ENCODE data around the gene BRD1.
A peak's percentile ranks its signal among the peaks of the same experiment; 100 is the strongest.

BRD1 gene

DNA sequence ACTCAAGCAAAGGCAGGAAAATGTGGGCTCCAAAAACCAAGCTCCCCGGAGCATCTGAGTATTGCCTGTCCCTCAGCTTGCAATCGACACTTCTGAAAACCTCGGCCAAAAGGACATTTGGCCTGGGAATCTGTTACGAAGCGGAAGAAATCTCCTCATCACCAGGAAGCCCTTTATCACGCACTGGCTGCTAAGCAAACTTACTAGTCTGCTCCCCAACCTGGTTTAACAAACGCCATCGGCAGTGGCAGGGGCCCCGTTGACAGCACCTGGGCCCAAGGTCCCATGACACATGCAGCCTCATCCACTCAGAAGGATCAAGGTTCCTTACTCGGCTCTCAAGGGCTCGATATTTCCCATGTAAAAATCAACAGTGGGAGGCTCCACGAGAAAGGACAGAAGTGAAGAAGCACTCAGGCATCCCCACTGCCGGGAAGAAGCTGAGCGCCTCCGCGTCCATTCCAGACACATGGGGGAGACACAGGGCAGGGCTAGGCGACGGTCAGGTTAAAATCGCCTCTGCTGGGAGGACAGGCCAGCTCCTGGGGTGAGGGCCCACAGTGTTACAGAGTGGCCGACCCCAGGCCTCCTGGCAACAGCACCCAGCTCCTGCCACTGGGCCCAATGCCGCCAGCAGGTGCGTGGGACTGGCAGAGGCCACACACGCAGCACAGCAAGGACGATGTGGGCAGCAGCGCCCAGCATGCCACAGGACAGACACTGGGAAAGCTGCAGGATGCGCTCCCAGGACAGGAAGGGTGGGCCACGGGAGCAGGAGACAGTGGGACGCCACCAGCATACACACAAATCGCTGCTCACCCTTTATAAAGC, 27.1 kb downstream of the BRD1 start:
- no peak for DNase-seq

DNA sequence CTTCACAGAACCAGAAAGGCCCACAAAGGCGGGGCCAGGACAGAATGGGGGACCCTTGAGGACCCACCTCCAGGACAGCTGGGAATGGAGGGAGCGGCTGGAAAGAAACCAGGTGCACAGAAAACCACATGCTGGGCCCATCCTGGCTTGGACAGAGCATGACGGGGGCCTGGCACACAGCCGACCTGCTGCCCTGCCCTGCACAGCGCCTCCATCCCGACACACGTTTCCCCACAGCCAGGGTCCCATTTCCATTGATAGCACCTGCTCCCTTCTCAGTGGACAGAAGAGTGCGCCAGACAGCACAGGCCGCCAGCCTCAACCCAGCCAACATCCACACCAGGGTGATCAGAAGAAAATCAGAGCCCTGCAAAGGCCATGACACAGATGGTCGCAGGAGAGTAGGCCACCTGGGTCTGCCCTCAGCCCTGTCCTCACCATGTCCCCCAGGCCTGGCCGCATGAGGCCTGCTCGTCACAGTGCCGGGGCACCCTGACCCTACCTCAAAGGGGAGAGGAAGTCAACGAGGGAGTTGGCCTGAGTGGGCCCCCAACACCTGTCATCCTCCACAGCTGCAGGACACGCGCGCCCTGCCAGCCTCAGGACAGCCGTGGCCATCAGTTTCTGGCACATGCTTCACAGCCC, 28.1 kb downstream of the BRD1 start:
- no peak for DNase-seq

GRCh38 chr22:49798486-49799151, 29.1 kb downstream of the BRD1 start:
- no peak for DNase-seq

- DNase-seq, result no peak
These were observed 30.0 kb downstream of the BRD1 start for GRCh38 chr22:49797706-49798105.

DNA sequence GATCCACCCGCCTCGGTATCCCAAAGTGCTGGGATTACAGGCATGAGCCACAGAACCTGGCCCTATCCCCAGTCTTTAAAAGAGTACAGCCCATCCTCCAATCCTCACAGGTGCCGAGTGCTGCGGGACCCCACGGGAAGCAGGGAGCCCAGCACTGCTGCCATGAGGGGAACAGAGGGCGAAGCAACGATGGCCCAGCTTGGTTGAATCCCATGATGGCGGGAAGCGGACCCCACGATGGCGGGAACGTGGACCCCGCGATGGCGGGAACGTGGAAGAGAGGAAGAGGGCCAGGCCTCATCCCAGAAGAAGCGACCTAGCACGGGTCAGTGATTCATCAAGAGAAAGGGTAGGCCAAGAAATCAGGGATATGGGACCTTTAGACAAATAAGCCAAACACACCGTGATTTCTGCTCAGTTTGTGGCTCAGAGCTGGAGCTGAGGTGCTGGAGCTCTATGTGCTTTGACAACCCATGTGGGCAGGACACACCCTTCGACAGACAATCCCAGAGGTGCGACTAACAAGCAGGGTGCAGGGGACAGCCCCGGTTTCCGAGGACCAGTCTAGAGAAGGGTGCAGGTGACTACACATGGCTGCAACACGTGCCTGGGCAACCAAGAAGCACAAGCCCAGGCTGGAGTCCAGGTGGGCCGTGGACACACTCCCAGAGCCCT, 30.9 kb downstream of the BRD1 start:
- DNase-seq, result no peak

- no peak for DNase-seq
These were observed 32.2 kb downstream of the BRD1 start for GRCh38 chr22:49795521-49795920.

DNA sequence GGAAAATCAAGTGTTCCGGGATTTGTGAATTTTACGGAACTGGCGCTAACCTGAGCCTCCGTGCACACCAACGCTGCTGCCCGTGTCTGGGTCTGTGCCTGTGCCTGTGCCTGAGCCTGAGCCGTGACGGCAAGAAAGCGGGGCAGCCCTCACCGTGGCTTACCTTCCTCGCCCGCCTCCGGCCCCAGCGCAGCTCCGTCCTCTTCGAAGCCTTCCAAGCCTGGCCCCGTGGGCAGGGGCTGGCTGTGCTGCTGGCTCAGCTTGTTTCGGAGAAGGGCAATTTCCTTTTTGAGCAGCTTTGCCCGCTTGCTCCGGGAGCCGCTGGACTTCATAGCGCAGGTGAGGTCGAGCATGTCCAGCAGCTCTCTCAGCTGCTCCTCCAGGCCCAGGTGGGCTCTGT, 33.8 kb downstream of the BRD1 start:
- DNase-seq, result no peak

DNA sequence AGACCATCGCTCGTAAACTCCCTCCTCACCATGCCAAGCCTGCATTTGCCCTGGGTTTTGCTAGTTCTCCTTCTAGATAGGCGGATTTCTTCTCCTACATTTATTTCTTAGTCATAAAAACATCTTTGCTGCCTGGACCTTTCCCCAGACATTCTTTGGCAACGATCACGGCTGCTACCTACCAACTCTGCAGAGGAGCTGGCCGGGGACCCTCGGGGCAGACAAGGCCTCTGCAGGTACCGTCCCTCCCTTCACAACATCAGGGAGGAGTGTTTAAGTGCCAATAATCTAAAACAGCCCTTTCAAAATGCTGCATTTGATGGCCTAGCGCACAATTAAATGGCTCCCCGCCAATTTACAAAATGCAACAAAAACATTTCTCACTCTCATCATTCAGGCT, 34.4 kb downstream of the BRD1 start:
- DNase-seq, result no peak

DNA sequence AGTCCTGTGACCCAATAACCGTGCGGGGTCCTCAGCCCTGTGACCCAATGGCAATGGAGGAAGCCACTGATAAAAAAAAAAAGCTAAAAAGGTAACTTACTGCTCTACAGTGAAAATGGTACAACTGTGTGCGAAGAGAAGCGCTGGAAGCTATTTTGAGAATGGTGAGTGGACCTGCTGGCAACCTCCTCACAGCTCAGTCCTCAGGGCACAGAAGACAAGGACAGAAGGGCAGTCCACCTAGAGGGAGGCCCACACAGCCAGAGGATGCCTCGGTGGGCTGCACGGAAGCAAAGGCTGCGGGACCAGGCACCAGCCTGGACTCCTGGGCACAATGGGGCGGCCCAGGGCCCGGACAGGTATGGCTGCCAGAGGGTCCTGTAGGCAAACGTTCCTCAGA, 35.6 kb downstream of the BRD1 start:
- DNase-seq, result no peak

- no peak for DNase-seq
These were observed 36.0 kb downstream of the BRD1 start for GRCh38 chr22:49791682-49792081.

DNA sequence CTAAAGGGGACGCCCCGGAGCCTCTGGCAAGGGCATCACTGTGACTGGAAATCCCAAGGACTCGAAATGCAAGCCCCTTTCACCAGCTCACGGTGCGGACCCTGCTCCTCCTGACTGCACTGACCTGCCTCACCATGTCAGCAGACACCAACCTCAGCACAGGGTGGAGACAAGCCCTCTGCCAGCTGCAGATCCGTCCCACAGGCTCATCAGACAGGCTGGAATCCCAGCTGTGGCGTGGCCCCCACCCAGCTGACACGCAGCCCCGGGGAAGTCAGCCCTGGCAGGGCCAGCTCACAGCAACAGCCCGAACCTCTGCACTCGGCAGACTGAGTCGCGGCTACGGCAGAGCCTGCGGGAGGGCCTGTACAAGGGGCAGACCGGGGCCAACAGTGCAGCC, 36.8 kb downstream of the BRD1 start:
- DNase-seq, result no peak

DNA sequence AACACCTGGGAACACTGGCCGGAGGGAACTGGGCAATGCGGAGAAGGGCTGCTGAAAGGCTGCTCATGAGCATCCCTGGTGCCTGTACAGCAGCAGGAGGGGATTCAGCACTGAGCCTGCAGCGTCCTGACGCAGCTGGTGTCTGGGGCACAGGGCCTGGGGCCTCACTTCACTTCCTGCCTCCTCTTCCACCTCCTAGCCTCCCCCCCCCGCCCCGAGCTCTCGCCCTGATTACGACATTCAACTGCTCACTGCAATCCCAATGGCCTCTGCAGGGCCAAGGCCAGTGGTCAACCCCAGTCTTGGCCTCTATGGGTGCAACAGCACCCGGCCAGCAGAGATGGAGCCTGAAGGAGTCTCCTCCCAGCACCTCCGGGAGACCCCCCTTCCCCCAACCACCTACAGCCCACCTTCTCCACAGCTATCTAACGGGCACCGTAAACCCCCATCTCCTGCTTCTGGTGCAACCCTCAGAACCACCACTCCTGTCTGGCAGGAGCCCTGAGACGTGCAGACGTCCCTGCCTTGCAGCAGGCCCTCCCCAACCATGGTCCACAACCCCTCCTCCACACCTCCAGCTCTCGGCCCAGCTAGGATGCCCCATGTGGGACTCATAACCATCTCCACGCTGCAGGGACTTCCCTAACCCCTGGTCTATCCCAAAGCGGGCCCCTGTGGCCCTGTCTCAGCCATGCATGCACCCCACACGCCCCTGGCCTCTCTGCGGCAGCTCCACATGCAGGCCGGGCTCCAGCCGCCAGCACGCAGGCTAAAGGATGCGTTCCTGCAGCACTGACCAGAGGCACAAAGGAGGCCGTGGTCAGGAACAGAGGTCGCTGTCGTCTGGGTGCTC, 38.2 kb downstream of the BRD1 start:
- peak; percentile 32 for DNase-seq

- DNase-seq, result no peak
These were observed 39.2 kb downstream of the BRD1 start for GRCh38 chr22:49788504-49788903.

DNA sequence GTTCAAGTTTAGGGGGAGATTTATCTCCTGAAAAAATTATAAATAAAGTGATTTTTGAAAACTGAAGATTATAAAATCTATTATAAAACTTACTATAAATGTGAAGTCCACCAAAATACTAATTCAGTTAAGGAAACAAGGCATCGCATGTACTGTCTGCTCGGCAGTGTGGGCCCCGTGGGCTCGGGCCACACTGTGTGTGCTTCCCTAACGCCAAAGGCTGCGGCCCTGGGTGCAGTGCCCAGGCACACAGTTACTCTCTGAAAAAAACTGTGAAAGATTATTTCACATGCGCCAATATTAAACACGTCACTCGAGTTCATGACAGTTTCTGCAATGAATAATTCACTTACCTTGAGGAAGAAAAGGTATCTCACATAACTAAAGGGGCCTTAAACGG, 39.8 kb downstream of the BRD1 start:
- no peak for DNase-seq

DNA sequence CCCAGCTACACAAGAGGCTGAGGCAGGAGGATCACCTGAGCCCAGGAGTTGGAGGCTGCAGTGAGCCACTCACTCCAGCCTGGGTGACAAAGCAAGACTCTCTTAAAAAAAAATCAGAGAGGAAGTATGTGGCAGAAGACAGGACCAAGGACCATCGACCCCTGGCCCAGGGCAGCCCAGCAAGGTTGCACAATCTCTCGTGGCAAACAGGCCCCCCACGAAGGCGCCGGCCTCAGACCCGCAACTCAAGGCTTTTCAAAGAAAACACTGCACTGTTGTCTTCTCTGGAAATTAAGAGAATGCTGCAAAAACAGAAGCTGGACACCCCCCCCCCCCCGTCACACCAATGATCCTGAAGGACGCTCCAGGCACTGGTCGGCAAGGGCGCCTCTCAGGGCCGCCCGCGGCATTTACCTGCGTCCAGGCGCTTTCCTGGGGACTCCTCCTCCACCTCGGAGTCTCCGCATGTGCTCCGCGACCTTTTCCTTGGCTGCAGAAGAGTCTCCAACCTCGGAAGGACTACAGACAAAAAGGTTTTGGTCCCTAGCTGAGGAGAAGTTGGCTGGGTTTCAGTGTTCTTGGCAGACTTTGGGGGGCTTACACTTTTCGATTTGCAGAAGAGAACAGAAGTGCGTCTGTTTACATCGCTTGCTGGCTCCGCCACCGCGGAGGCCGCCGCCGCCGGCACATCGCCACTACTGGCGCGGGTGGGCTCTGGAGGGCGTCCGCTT, 40.5 kb downstream of the BRD1 start:
- no peak for DNase-seq

DNA sequence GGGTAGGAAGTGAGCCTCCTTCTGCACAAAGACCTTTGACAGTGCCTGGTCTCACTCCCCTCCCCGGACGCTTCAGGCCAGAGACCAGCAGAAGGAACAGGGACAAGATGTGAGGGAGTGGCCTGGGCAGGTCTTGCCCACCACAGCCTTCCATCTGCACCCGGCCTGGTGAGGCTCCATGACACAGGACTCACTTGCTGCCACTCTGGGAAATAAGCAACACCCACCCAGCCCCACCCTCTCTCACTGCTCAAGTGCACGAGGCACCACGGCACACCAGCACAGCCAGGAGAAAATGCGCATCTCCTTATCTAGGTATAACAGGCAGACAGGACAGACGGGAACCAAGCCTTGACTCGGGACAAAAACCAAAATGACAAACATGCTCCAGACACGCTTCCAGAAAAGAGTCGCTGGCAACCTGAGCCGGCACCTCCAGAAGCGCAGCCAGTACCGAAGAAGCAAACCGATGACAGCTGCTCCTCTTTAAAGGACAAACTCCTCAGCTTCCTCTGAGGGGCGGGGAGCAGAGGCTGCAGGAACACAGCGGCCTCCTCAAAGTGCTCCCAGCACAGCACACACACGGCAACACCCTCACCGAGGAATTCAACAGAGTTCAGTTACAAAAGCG, 41.7 kb downstream of the BRD1 start:
- no peak for DNase-seq

DNA sequence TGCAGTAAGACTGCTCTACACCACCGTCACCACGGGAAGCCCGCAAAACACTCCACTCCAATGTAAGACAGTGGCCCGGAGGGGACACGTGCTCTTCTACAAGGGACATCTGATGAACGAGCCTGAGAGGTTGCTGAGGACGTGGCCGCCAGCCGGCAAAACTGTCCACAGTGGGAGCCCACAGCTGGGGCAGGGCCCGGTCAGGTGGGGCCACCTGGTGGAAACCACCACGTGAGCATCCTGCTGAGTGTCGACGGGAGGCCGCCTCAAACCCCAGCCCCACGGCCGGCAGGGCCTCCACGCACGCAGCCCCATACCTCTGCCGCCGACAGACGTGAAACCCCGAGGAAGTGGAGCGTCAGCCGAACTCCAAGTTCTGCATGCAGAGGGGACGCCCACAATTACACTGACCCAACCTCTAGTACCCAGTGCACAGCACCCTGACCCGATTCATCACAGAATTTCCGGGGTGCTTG, 42.6 kb downstream of the BRD1 start:
- DNase-seq, result no peak

- DNase-seq, result no peak
These were observed 43.1 kb downstream of the BRD1 start for GRCh38 chr22:49784630-49784971.

DNA sequence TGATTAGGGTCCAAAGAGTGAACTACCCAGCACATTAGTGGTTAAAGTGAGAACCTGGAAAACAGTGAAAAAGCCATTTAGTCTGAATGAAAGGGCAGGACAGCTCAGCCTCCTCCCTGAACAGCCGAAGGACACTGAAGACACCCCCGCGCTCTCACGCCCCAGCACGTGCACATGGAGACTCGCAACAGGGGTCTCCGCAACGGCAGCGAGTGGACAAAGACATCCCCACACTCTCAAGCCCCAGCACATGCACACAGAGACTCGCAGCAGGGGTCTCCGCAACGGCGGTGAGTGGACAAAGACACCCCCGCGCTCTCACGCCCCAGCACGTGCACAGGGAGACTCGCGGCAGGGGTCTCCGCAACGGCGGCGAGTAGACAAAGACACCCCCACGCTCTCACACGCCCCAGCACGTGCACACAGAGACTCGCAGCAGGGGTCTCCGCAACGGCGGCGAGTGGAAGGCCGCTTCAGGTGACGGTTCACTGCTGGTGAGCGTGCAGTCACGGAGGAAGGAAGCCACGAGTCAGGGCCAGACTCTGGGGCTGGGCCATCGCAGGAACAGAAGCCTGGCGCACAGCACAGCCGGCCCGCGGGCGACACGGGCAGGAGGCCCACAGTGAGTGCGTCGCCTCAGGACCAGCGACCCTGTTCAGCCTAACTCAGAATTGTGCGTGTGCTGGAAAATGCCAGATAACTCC, 43.6 kb downstream of the BRD1 start:
- no peak for DNase-seq

- no peak for DNase-seq
These were observed 44.5 kb downstream of the BRD1 start for GRCh38 chr22:49783036-49783746.

Data from T-helper 9 cell (primary cell).